Muscle of arm (tissue), 12 donors: ENCODE measurements around the gene RIPOR3. TPM values are rescaled to one million over a fixed set of nuclear protein-coding genes. Genes with fewer than 3 reads are reported as not detected.
A peak's percentile ranks its signal among the peaks of the same experiment; 100 is the strongest.
"Not testable (repeated sequence)": the region's sequence is repeated elsewhere in the genome, so short reads cannot be mapped to it uniquely, and the experiment has no call there.

Experiments
- DNase-seq: peaks from one replicate; pipeline ENCODE4 v3.0.0-alpha.2; 2013
- polyA plus RNA-seq, 12 donors: library from polyadenylated mRNA; unstranded; fragments of 120-200 nt; gene quantifications; one replicate each; pipeline ENCODE4 v1.2.1, GENCODE V29; 2013; ENCODE audit not compliant: insufficient read length in 12 of 12

The RIPOR3 gene
- polyA plus RNA-seq, 12 donors = 4.3 to 15.1 (median 7.7) TPM; not detected in 1

DNA sequence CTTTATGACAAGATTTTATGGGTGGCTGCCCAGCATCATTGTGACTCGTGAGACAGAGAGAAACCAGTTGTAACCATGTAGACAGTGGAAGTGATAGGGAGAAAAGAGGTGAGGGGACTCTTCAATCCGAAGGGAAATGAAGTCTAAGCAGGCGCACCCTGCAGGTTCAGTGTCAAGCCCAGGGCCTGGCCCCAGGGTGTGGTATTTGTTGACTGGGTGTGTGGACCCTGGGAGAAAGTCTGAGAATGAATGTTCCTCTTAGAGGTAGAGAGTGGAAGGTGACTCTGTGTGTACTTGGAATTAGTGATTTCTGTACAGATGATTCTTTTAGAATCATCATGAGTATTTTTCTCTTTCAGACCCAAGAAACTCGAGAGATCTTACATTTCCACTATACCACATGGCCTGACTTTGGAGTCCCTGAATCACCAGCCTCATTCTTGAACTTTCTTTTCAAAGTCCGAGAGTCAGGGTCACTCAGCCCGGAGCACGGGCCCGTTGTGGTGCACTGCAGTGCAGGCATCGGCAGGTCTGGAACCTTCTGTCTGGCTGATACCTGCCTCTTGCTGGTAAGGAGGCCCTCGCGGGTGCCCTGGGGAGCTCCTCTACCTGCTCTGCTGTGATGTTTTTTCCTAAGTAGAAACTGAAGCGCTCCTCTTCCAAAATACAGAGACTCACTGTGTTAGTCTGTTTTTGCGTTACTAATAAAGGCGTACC is 113.1 kb downstream of the RIPOR3 start:
- no peak for DNase-seq

DNA sequence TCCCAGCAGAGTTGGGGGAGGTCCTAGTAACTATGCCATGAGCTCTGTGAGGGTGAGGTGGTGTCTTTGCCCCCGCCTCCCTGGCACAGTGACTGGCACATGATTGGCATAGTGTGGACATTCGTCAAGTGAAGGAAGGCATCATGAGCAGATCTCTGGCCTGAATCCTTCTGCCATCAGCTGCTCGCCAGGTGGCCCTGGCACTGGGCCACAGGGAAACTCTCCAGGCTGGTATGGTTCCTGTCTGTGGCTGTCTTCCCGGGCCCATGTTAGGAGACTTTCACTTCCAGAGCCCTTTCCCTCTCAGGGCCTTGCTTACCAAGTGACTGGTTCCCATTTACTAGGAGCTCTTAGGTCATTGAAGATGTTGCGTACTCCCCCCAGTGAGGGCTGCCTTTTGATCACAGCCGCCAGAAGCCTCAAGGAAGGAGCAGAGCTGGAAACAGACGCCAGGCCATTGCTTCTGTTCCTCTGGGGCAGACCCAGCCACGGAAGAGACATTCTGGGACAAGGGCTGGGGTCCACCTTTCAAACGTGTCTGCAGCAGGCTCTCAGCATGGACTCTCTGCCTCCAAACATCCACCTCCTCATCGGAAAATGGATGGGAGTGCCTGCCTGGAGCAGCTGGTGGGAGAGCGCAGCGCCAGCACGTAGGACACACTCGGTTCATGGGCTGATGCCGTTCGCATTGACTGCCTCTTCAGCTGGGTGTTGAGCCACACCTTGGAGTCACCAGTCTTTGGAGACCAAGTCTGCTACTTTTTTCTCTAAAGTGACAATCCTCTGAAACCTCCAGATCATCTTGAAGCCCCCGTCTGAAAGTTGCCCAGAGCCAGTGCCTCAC is 113.9 kb downstream of the RIPOR3 start:
- DNase-seq = no peak

DNA sequence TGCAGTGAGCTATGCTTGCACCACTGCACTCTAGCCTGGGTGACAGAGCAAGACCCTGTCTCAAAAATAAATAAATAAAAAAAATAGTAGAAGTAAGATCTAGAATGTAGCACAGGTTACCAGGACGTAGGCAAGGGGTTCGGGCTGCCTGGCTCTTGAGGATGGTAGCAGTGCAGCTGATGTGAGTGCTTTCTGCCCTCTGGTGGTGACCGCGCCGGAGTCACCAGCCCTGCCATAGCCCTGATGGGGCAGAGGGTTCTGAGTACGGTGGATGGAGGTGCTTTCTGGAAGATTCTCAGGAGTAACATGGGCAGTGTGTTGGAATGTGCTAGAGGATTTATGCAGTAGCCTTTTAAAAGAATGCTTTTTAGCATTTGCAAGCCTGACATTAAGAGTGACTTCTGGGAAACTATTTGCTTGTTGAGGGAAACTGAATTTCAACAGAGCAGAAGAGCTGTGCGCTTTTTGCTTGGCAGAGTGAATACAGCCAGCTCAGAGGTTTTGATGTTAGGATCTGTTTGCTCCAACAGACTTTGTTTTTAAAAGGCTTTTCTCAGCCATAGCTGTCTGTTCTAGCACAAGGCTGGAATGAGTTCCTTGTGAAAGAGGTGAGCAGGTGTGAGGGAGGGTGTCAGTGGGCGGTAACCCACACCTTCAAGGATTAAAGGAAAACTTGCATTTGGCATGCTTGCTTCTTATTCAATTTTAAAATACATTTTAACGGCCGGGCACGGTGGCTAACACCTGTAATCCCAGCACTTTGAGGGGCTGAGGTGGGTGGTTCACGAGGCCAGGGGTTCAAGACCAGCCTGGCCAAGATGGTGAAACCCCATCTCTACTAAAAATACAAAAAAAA is 115.2 kb downstream of the RIPOR3 start:
- DNase-seq = no peak

DNA sequence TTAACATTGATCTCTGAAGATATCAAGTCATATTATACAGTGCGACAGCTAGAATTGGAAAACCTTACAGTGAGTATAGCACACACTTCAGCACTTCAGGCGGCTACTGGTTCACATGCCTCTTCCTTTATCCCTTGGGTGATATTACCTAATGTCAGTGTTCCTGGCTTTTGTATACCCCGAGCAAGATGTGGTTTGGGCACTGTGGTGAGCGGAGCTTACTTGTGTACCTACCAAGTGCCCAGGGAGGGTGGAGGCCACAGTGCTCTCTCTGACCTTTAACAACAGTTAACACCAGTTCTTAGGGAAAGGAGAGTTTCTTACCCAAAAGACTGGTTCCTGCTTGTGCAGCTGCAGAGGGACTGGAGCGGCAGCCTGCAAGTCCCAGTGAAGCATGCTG is 116.8 kb downstream of the RIPOR3 start:
- DNase-seq = no peak

DNA sequence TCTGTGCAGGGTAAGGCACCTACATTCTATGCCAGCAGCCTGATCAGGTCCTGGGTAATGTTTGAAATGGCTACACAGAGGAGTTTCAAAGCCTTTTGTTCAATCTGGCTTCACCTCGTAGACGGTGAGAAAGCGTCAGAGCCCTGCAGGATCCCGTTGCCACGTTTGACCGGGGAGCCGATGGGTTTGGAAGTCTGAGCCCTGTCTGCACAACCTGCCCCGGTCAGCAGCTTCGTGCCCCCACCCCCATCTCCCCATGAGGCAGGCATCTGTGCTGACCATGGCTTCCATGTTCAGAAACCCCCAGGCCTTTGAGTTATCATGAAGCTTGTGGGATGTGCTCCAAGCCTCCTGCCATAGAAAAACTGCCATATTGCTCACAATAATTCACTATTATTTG is 117.2 kb downstream of the RIPOR3 start:
- DNase-seq = no peak

DNA sequence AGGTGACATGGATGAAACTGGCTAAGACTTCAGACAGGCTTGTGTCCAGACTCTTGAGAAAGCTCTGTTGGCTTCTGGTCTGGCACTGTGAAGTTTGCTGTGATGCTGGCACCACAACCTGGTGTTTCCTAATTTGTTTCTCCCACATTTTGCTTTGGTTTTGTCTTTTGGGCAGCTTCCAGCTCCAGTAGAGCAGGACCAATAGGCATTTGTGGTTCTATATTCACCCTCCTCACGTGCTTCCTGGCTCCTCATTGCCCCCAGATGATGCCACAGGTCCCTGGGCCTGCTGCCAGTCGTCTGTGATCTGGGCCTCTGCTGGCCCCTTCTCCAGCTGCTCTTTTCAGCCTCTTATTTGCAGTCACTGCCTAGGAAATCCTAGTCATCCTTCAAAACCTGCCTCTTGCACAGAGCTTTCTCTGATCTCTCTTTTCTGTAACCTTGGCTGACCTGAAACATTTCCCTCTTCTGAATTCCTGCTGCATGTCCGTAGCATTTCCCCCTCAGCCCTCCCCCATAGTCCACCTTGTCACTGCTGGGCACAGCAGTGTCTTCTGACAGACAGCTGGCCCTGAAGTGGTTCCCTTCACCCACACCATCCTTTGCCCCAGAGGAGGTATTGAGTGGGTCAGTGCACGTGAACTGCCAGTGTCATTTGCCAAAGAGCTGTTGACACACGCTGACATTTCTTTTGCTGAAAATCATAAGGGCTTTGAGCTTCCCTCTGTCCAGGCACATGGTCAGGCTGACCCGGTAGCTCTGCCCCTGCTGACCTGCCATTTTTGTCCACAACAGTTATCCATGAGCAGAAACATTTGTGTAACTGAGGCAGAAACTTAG is 118.2 kb downstream of the RIPOR3 start:
- DNase-seq = no peak

DNA sequence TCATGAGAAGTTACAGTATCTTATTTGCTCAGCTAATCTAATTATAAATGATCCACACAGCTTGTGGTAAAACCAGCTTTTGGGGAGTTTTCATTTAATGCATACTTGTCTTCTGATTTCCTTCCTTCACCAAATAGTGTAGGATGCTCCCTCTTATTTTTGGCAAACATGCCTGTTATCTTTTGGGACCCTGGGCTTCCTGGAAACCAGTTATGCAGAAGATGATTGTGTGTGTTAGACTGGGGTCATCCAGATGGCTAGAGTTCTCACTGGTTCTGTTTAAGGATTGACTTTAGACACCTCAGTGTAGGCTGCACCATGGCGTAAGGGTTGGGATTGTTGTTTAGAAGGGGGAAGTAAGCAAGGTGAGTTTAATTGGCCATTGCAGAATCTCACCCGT is 119.9 kb downstream of the RIPOR3 start:
- DNase-seq = no peak

DNA sequence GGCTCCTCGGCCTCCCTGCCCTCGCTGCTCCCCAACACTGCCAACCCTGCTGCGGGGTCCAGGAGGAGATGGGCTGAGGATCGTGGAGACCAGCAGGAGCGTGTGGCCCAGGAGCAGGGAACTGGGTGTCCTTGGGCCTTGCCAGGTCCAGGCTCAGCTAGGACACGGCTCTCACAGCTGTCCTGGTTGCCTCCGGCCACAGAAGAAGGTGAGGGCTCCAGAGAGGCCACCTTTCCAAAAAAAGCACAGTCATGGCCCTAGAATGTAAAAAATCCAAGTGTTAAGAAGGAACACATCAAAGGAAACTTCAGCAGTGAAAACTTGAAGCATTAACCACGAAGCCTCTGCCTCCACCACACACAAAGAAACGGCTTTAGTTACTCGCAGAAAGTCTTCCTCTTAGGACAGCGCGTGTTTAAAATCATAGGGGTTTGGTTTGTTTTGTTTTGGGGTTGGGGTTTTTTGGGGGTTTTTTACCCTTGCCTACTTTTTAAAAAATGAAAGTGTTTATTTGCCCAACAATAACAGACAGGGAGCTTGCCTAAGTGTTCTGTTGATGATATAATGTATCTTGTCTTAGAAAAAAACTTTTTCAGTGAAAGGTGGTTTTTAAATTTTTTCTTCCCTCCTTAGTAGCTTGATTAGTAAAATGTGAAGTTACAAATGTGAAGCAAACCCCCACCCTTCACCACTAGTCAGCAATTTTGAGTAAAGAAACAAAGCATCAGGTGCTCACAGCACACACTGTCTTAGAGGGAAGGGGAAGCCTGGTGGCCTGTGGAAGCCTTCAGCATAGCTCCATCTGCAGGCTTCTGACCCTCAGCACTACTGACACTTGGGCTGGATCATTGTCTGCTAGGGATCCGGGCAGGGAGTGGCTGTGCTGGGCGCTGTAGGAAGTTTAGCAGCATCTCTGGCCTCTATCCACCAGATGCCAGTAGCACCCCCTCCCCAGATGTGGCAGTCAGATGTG is 121.2 kb downstream of the RIPOR3 start:
- no peak for DNase-seq

DNA sequence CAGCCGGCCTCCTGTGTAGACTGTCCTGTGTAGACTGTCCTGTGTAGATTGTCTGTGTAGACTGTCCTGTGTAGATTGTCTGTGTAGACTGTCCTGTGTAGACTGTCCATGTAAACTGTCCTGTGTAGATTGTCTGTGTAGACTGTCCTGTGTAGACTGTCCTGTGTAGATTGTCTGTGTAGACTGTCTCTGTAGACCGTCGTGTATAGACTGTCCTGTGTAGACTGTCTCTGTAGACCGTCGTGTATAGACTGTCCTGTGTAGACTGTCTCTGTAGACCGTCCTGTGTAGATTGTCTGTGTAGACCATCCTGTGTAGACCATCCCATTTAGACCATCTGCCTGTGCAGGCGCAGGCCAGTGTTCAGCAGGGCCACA is 121.9 kb downstream of the RIPOR3 start:
- DNase-seq = not testable (repeated sequence)

DNA sequence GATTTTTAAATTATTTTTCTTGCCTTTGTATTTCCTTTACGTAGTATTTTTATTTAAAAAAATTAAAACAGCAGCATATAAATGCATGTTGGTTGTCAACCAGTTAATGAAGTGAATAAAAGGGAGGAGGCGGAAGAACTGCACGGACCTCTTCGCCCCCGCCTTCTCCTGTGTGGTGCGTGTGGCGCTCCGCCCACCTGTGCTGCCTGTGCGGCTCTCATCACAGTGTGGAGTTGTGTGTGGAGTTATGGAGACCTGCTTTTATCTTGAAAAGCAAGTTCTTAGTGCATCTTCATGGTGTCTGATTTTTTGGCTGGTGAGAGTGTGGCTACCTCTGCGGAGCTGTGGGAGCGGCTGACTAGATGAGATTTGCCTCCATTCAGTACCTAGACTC is 122.8 kb downstream of the RIPOR3 start:
- no peak for DNase-seq

DNA sequence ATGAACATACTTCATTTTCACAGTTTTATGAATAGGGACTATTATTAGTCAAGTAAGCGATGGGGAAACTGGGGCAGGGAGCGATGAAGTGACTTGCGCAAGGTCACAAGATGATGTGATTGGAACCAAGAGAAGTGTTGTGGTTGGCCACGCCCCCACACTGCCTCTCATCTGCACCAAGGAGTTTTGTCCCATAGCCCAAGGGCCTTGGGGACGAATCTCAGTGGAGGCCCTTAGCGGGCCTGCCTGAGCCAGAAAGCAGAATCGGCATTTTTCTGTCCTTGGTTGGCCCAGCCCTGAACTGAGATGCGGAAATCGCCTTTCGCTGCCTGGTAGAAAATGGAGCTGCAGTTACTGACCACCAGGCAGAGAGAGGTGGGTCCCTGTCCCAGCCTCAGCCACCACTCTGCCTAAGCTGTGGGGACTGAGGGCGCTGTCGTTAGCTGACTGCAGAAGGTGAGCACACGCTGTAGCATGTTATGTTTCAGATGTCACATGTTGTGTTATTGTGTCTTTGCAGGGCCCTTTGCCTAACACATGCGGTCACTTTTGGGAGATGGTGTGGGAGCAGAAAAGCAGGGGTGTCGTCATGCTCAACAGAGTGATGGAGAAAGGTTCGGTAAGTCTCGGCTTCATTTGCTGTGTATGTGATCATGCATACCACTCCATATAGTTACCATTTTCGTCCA is 123.3 kb downstream of the RIPOR3 start:
- no peak for DNase-seq

DNA sequence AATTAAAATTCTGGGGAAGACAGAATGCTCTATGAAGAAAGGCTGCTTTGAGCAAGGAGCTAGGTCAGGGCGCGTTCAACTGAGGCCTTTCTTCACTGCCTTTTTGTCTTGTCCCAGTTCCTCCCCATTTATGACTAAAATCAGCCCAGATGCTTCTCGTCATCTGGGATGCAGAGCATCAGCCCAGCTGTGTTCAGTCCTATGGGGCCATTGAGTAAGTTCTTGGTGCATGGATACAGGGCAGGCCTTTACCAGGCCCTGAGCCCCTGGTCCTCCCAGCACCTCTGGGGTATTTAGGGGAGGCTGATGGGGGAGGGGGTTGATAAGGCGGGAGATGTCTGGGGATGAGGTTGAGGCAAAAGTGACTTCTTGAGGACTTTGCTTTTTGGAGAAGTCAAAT is 125.5 kb downstream of the RIPOR3 start:
- DNase-seq = no peak

DNA sequence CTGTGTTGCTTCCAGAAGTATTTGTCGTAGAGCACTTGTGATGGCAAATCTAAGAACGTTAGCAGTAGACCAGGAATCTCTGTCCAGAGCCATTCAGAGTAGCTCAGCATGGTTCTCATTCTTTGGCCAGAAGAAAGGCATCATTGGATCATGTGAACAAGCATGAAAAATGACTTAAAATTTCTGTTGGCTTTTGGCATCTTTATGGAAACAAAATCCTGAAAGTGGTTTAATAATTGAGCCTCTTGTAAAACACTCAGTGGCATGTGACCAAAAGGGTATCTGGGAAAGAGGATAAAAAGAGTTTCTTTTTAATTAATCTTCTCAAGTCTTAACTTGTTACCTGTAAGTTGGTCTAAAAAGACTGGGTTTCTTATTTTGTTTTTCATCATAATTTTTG is 126.0 kb downstream of the RIPOR3 start:
- DNase-seq = no peak

DNA sequence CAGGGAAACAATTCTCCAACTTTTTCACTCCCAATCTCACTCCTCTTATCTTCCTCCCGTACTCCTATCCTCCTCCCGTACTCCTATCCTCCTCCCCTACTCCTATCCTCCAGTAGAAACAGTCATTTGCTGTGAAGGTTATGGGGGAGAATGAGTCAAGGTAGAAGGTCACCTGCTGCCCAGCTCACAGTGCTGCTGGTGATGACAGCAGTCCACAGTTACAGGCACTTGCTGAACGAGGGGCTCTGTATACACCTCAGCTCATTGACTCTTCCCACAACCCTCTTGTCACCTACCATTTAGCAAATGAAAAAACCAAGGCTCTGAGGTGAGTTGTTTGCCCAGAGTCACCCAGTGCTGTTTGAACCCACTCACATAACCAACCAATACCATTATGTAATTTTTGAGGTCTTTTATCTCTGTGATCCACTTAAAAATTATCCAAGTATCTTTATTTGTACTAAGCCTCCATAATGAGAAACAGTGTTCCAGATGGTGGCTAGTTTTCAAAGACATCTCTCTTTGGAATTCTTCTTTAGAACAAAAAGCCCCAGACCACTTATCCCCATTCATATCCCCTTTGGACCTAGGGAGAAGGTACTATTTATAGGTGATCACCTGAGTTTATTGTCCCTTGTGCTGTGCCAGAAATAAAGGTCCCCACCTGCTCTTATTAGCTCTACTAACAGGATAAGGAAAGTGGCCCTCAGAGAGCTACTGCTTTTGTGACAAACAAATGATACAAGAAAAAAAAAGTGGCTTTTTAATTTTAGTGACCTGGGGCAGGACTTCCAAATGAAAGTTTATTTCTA is 128.0 kb downstream of the RIPOR3 start:
- DNase-seq = no peak

DNA sequence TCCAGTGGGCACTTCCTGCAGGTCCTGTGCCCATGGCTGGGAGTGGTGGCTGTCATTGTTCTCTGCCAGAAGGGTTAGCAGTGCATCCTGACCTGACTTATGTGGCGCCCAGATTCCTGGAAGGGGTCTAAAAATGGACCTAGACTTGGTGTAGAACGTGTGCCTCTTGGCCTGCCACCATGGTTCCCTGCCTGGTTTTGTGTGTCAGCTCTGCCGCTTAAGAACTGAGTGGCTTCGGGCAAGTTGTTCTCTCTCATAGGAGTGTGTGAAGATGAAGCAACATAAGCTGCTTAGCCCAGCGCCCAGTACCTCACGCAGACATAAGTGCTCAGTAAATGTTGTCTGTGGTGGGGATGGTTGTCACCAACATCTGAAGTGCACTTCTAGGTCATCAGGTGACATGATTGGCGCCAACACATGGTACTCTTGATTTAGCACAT is 129.1 kb downstream of the RIPOR3 start:
- DNase-seq = no peak

DNA sequence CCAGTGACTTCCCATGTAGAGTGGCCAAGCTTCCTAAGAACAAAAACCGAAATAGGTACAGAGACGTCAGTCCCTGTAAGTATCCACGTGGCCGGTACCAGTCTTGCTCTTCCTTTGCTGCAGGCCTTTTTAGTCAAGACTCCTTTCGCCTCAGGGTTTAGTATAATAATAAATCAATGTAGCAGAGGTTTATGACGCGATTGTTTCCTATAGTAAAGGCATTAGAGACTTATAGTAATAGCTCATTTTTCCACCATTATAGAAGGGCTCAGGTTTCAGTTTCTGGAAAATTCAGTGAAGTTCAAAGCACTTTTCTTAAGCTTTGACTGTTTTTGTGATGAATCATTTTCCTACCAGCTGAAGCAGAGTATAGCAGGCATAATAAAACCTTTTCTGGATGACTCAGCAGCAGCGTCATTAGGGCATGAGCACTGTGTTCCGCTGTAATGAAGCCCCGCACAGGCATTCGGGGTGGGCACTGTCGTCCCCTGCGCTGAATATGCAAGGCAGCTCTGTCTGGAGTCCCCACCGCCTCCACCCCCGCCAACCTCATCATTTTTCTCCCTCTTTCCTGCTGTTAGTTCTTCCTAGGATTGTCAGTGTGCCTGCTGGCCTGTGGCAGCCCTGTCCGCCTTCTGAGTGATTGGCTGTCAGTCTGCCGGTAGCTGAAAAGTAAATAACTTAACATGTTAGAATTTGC is 129.8 kb downstream of the RIPOR3 start:
- peak; percentile 54 for DNase-seq

DNA sequence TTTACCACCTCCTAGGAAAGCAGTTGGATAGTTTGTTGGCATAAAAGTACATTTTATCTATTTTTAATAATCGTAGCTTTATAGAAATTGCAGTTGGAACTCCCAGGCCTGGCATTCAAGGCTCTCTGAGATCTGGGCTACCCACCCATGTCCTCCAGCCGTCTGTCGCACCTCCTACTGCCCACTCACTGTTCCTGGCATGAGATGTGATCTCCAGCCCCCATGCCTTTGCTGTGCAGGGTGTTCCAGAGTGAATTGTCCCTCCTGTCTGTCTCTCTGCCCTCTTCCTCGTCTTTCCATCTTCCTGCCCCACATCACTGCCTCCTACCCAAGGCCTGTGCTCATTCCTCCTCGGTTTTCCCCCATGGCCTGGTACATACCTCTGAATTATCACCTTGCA is 130.5 kb downstream of the RIPOR3 start:
- DNase-seq = no peak
